H1 (cell line): ENCODE results near the gene ETV1. TPM values are rescaled to one million over a fixed set of nuclear protein-coding genes. Genes with fewer than 3 reads are reported as not detected.

Experiments
- CTCF ChIA-PET: fragments of 300-600 bp; sonication (Branson Sonifier 250); formaldehyde crosslinking; loops from one replicate; lab custom pipeline; 2021; ENCODE audit not compliant: partially characterized antibody; lab: Charles Lee
- POLR2A ChIA-PET: fragments of 300-600 bp; sonication (Branson Sonifier 250); formaldehyde crosslinking; loops from one replicate; lab custom pipeline; 2021; ENCODE audit warnings: inconsistent platforms; ENCODE audit not compliant: partially characterized antibody; lab: Charles Lee
- DNase-seq, 2 experiments: peaks; one replicate each; pipeline versions ENCODE4 v3.0.0 to v3.0.0-alpha.2; 2010 to 2022; ENCODE audit warnings: low spot score in 2 of 2, low read depth in 1 of 2, mixed read lengths in 1 of 2
- FAIRE-seq: peaks from 2 replicates; lab custom pipeline; 2011; peaks lifted over from hg19 to GRCh38; lab: Jason Lieb, UNC
- H2AFZ ChIP-seq: 2 replicates; pipeline ENCODE4 v1.8.1; 2012; ENCODE audit warnings: low read length, inconsistent platforms
- H2AK5ac ChIP-seq: 2 replicates; pipeline ENCODE4 v1.6.1; 2013; ENCODE audit warnings: low read depth, low read length
- H2BK120ac ChIP-seq: replicated peaks from 2 replicates; pipeline ENCODE3; 2013; ENCODE audit warnings: low read depth, low read length, inconsistent platforms
- H2BK12ac ChIP-seq: 2 replicates; pipeline ENCODE4 v1.6.1; 2013; ENCODE audit warnings: low read depth, low read length
- H2BK15ac ChIP-seq: 2 replicates; pipeline ENCODE4 v1.6.1; 2013; ENCODE audit warnings: low read length
- H2BK20ac ChIP-seq: 2 replicates; pipeline ENCODE4 v1.6.1; 2013; ENCODE audit warnings: low read length
- H2BK5ac ChIP-seq: 2 replicates; pipeline ENCODE4 v1.6.1; 2013; ENCODE audit warnings: low read depth, low read length
- H3K14ac ChIP-seq: 2 replicates; pipeline ENCODE4 v1.6.1; 2013; ENCODE audit warnings: inconsistent platforms; ENCODE audit not compliant: insufficient read length
- H3K18ac ChIP-seq: 2 replicates; pipeline ENCODE4 v1.6.1; 2013; ENCODE audit warnings: low read length; ENCODE audit errors: extremely low read depth
- H3K23ac ChIP-seq: 2 replicates; pipeline ENCODE4 v1.6.1; 2013; ENCODE audit warnings: inconsistent platforms; ENCODE audit not compliant: insufficient read length
- H3K23me2 ChIP-seq: 2 replicates; pipeline ENCODE4 v1.6.1; 2013; ENCODE audit warnings: low read depth, low read length
- H3K27ac ChIP-seq: 2 replicates; pipeline ENCODE4 v1.6.1; 2011; ENCODE audit warnings: low read depth, low read length, inconsistent platforms
- H3K27me3 ChIP-seq, 4 experiments: replicated peaks in 1 of 4; 1 replicate in 1 of 4; 2 replicates in 3 of 4; pipeline versions ENCODE4 v1.6.1 to v1.8.1; 2011 to 2013; ENCODE audit warnings: low read length in 3 of 4, mild to moderate bottlenecking in 3 of 4, inconsistent platforms in 2 of 4, mixed read lengths in 2 of 4, moderate library complexity in 1 of 4; ENCODE audit not compliant: control insufficient read depth in 3 of 4, insufficient read depth in 3 of 4; ENCODE audit errors: extremely low read depth in 1 of 4
- H3K36me3 ChIP-seq, 4 experiments: 2 replicates each; pipeline versions ENCODE4 v1.6.1 to v1.8.1; 2011 to 2013; ENCODE audit warnings: mild to moderate bottlenecking in 4 of 4, low read length in 3 of 4, moderate library complexity in 2 of 4, control low read depth in 1 of 4, inconsistent platforms in 1 of 4; ENCODE audit not compliant: insufficient read depth in 4 of 4, control insufficient read depth in 2 of 4
- H3K4ac ChIP-seq: replicated peaks from 2 replicates; pipeline ENCODE3; 2013; ENCODE audit warnings: low read length, low read depth, mixed read lengths, inconsistent platforms; ENCODE audit not compliant: insufficient read length
- H3K4me1 ChIP-seq, 4 experiments: replicated peaks in 1 of 4; 1 replicate in 1 of 4; 2 replicates in 3 of 4; pipeline versions ENCODE4 v1.6.1 to v1.8.1; 2011 to 2013; ENCODE audit warnings: low read length in 3 of 4, inconsistent platforms in 2 of 4, mixed read lengths in 1 of 4; ENCODE audit not compliant: insufficient read depth in 4 of 4, control insufficient read depth in 3 of 4
- H3K4me2 ChIP-seq, 2 experiments: 2 replicates each; pipeline versions ENCODE4 v1.6.1 to v1.8.1; 2011 to 2013; ENCODE audit warnings: low read depth in 2 of 2, low read length in 2 of 2, control low read depth in 1 of 2, inconsistent platforms in 1 of 2, mild to moderate bottlenecking in 1 of 2; ENCODE audit not compliant: insufficient read depth in 1 of 2
- H3K4me3 ChIP-seq, 4 experiments: fragments of 200-600, 300-600 bp in 1 of 4; sonication (generic), shearing (Covaris generic), sonication (Bioruptor Twin) in 1 of 4; 2 replicates each; pipeline versions ENCODE4 v1.5.1 to v1.8.1; 2011 to 2016; ENCODE audit warnings: low read length in 4 of 4, low read depth in 3 of 4, control low read depth in 2 of 4, inconsistent platforms in 2 of 4, mild to moderate bottlenecking in 2 of 4, mixed read lengths in 1 of 4, moderate library complexity in 1 of 4; ENCODE audit not compliant: insufficient read depth in 2 of 4; ENCODE audit errors: extremely low read depth in 1 of 4
- H3K56ac ChIP-seq: replicated peaks from 2 replicates; pipeline ENCODE3; 2013; ENCODE audit warnings: low read depth, mild to moderate bottlenecking, mixed read lengths, low read length, inconsistent platforms; ENCODE audit not compliant: insufficient read length
- H3K79me1 ChIP-seq: 2 replicates; pipeline ENCODE4 v1.6.1; 2013; ENCODE audit warnings: low read depth, low read length, control low read depth
- H3K79me2 ChIP-seq, 2 experiments: 2 replicates each; pipeline versions ENCODE4 v1.6.1 to v1.8.1; 2012 to 2013; ENCODE audit warnings: low read length in 2 of 2, mild to moderate bottlenecking in 2 of 2, inconsistent platforms in 1 of 2; ENCODE audit not compliant: insufficient read depth in 2 of 2, control insufficient read depth in 1 of 2
- H3K9ac ChIP-seq, 4 experiments: replicated peaks in 1 of 4; 1 replicate in 1 of 4; 2 replicates in 3 of 4; pipeline versions ENCODE4 v1.6.1 to v1.8.1; 2011 to 2013; ENCODE audit warnings: low read depth in 3 of 4, low read length in 3 of 4, control low read depth in 2 of 4, mild to moderate bottlenecking in 2 of 4, moderate library complexity in 2 of 4, inconsistent platforms in 1 of 4; ENCODE audit errors: extremely low read depth in 1 of 4
- H3K9me3 ChIP-seq, 2 experiments: 2 replicates each; pipeline versions ENCODE4 v1.6.1 to v1.8.1; 2012 to 2013; ENCODE audit warnings: mild to moderate bottlenecking in 2 of 2, moderate library complexity in 2 of 2, control low read depth in 1 of 2, inconsistent platforms in 1 of 2, low read depth in 1 of 2, low read length in 1 of 2, mixed read lengths in 1 of 2; ENCODE audit not compliant: insufficient read depth in 2 of 2
- H4K20me1 ChIP-seq, 2 experiments: replicated peaks in 1 of 2; 2 replicates each; pipeline versions ENCODE3 to v1.8.1; 2011 to 2013; ENCODE audit warnings: inconsistent platforms in 2 of 2, low read length in 2 of 2, mild to moderate bottlenecking in 1 of 2; ENCODE audit not compliant: insufficient read depth in 2 of 2, control insufficient read depth in 1 of 2
- H4K5ac ChIP-seq: 2 replicates; pipeline ENCODE4 v1.6.1; 2013; ENCODE audit warnings: low read length, low read depth, mixed read lengths, inconsistent platforms; ENCODE audit not compliant: insufficient read length
- H4K8ac ChIP-seq: 2 replicates; pipeline ENCODE4 v1.8.0; 2013; ENCODE audit warnings: mild to moderate bottlenecking, moderate library complexity, low read length, inconsistent platforms; ENCODE audit not compliant: insufficient read depth; ENCODE audit errors: extremely low read depth
- H4K91ac ChIP-seq: replicated peaks from 2 replicates; pipeline ENCODE3; 2013; ENCODE audit warnings: low read length, mixed read lengths, inconsistent platforms; ENCODE audit not compliant: insufficient read length
- ATF2 ChIP-seq: IDR thresholded peaks from 2 replicates; pipeline ENCODE4 v1.6.1; 2012; ENCODE audit warnings: low read length, inconsistent platforms
- CHD2 ChIP-seq: IDR thresholded peaks from 2 replicates; pipeline ENCODE4 v1.6.1; 2012; ENCODE audit warnings: low read length, improper control_type of control experiment
- CTBP2 ChIP-seq: IDR thresholded peaks from 2 replicates; pipeline ENCODE4 v1.7.0; 2011; ENCODE audit warnings: borderline replicate concordance, mild to moderate bottlenecking, moderate library complexity, mixed read lengths, low read length; ENCODE audit not compliant: insufficient read depth, insufficient read length
- EGR1 ChIP-seq: IDR thresholded peaks from 2 replicates; pipeline ENCODE4 v1.6.1; 2011; ENCODE audit warnings: low read depth, low read length, borderline replicate concordance
- EP300 ChIP-seq, 2 experiments: IDR thresholded peaks; 1 replicate in 1 of 2; 2 replicates in 1 of 2; pipeline ENCODE4 v1.6.1; 2011 to 2012; ENCODE audit warnings: low read depth in 2 of 2, low read length in 2 of 2, mild to moderate bottlenecking in 2 of 2, borderline replicate concordance in 1 of 2, inconsistent platforms in 1 of 2, moderate library complexity in 1 of 2
- NANOG ChIP-seq: IDR thresholded peaks from 2 replicates; pipeline ENCODE4 v1.6.1; 2011; ENCODE audit warnings: low read length, low read depth, mild to moderate bottlenecking, inconsistent platforms; ENCODE audit not compliant: insufficient read depth, poor library complexity, severe bottlenecking
- PHF8 ChIP-seq: fragments of 200-600 bp; sonication (generic); conservative IDR thresholded peaks from 2 replicates; pipeline ENCODE4 v1.7.1; 2012; ENCODE audit warnings: low read depth, mild to moderate bottlenecking, inconsistent platforms, low read length, moderate library complexity
- RXRA ChIP-seq: IDR thresholded peaks from 2 replicates; pipeline ENCODE4 v1.6.1; 2011; ENCODE audit warnings: low read depth, mild to moderate bottlenecking, low read length, moderate library complexity; ENCODE audit not compliant: insufficient read depth
- TAF7 ChIP-seq: optimal IDR thresholded peaks from 2 replicates; pipeline ENCODE3; 2011; ENCODE audit warnings: low read depth, mild to moderate bottlenecking, inconsistent platforms, low read length, moderate library complexity, borderline replicate concordance
- YY1 ChIP-seq: IDR thresholded peaks from 2 replicates; pipeline ENCODE4 v1.6.1; 2011; ENCODE audit warnings: low read depth, mild to moderate bottlenecking, low read length
- WGBS, 2 experiments: shearing (Covaris generic) in 1 of 2; methylation state at CpG; one replicate each; pipeline versions ENCODE4 v1.1.6 to v1.1.7; 2013 to 2015; ENCODE audit warnings: low lambda C conversion rate in 2 of 2, mixed read lengths in 2 of 2, inconsistent platforms in 1 of 2, low coverage in 1 of 2, missing lambda C conversion rate in 1 of 2; ENCODE audit not compliant: insufficient replicate concordance in 2 of 2, insufficient coverage in 1 of 2, insufficient read length in 1 of 2; ENCODE audit errors: extremely low coverage in 1 of 2, missing lambda C conversion rate in 1 of 2; 5-methylcytosine and 5-hydroxymethylcytosine counted together
- polyA plus RNA-seq, 7 experiments: library from polyadenylated mRNA; depleted of rRNA in 3 of 7; stranded (reverse) in 5 of 7; unstranded in 2 of 7; fragments of >200 nt in 5 of 7; fragments of 200-250 nt in 2 of 7; gene quantifications; 1 replicate in 5 of 7; 2 replicates in 1 of 7; 4 replicates in 1 of 7; pipeline versions ENCODE4 v1.2.1 to v1.2.3, GENCODE V29; 2011 to 2013; ENCODE audit warnings: missing spikeins in 2 of 7, mixed read lengths in 2 of 7
- total RNA-seq: library from RNA; stranded (reverse); fragmentation: NEBNext Ultra II Directional; extraction: Animal tissue kit (Norgen Biotek cat#: 25700); gene quantifications from 2 replicates; pipeline ENCODE4 v1.2.1, GENCODE V29; 2021

The ETV1 gene
- total and polyA plus RNA-seq, 2 of the 8 experiments (the other 6 are each of a cell fraction or from before 2014, with no cell fraction given) = 58.3 to 91.2 TPM

DNA sequence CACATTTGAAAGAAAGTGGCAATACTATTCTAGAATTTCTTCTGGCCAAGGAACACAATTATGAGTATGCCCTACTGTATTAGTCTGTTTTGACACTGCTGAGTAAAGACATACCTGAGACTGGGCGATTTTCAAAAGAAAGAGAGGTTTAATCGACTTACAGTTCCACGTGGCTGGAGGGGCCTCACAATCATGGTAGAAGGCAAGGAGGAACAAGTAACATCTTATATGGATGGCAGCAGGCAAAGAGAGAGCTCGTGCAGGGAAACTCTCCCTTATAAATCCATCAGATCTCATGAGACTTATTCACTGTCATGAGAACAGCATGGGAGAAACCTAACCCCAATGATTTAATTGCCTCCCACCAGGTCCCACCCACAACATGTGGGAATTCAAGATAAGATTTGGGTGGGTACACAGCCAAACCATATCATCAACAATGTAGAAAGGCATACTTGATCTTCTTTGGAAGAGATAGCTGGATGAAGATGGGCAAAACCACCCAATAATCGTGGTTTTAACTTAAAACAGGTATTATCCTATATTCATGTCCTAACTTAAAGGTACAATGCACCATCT lies 113.9 kb downstream of the ETV1 start:
- CTCF ChIA-PET = no interaction called here
- DNase-seq = no peak
- H3K18ac ChIP-seq = no peak overlapping the region
- no peak for TF ChIP-seq EP300 (IDR thresholded peaks at IDR 0.05; ENCODE audit: borderline replicate concordance in 1 of 2, low read depth in 2 of 2, low read length in 2 of 2)
- TF ChIP-seq CHD2 = no peak
- TF ChIP-seq PHF8 = no peak
- TF ChIP-seq TAF7 = no peak
- TF ChIP-seq ATF2 = no peak
- no peak for TF ChIP-seq CTBP2
- TF ChIP-seq RXRA = no peak
- TF ChIP-seq EGR1 = no peak
- no peak for TF ChIP-seq YY1
- no peak for TF ChIP-seq NANOG

More for the DNA sequence above, 113.9 kb downstream of the ETV1 start:
- Histone ChIP-seq H2BK5ac (no peak overlapping the region), H3K79me2 (no peaks in the 10 kb centered on the region), H4K20me1 (no peaks in the 10 kb centered on the region), H3K14ac (no peak overlapping the region), H4K5ac (no peak overlapping the region), H2BK15ac (no peak overlapping the region), H3K4me1 (peaks cover 0 to 3% (median 0%) of the 10 kb centered on the region in 4 experiments; a peak in 2 of 7 replicates), H3K27ac (no peak overlapping the region), H3K27me3 (no peaks in the 10 kb centered on the region), H3K56ac (no peak overlapping the region), H3K23ac (no peak overlapping the region), H2AFZ (no peak overlapping the region), H4K91ac (no peak overlapping the region), H3K4ac (no peak overlapping the region), H3K4me2 (no peak overlapping the region), H2BK120ac (no peak overlapping the region), H3K4me3 (no peak overlapping the region), H3K36me3 (no peaks in the 10 kb centered on the region), H3K9me3 (no peaks in the 10 kb centered on the region), H3K79me1 (no peaks in the 10 kb centered on the region), H3K23me2 (no peaks in the 10 kb centered on the region), H3K9ac (no peak overlapping the region), H2BK12ac (no peak overlapping the region), H2BK20ac (no peak overlapping the region), H4K8ac (no peak overlapping the region), H2AK5ac (no peak overlapping the region)
- FAIRE-seq = no peak
- 61% methylated on average over 5 of the region's 5 CpGs; no CpG with 5 or more reads in 1 of the 2 experiments for WGBS, 2 experiments
- POLR2A ChIA-PET = no interaction called here
